ENCODE data around the gene GPATCH3. TPM values are rescaled to one million over a fixed set of nuclear protein-coding genes. Genes with fewer than 3 reads are reported as not detected.
"Not testable (repeated sequence)": the region's sequence is repeated elsewhere in the genome, so short reads cannot be mapped to it uniquely, and the experiment has no call there.

The GPATCH3 gene
- total RNA-seq, 1 experiment from 2014 or later = 11.5 TPM

GRCh38 chr1:26887125-26887524 is 13.1 kb downstream of the GPATCH3 start:
- peak; percentile 16 for DNase-seq
- no peak overlapping the region for H3K4me3 Mint-ChIP-seq (ENCODE audit: low read depth, unreplicated experiment)
- peaks cover 22% of the 10 kb centered on the region for H3K4me1 Mint-ChIP-seq (ENCODE audit: low read depth, unreplicated experiment)
- TF ChIP-seq CTCF (IDR thresholded peaks at IDR 0.05; ENCODE audit: unreplicated experiment) = no peak
- intact Hi-C loops (cut with micrococcal nuclease; ENCODE audit: unreplicated experiment) = no loop called here
- no TSS peak for BruUV-seq (replicated peaks)
- no peaks in the 10 kb centered on the region for H3K9me3 Mint-ChIP-seq (ENCODE audit: low read depth, unreplicated experiment)
- H3K27me3 Mint-ChIP-seq (ENCODE audit: unreplicated experiment) = no peaks in the 10 kb centered on the region
- H3K27ac Mint-ChIP-seq (ENCODE audit: unreplicated experiment) = no peak overlapping the region
- H3K36me3 Mint-ChIP-seq (ENCODE audit: insufficient read depth, unreplicated experiment) = peaks cover 67% of the 10 kb centered on the region
- CTCF ChIA-PET = interaction anchor here (0.7 to 1.6 kb wide), 3 partner anchors 13 to 417 kb away, joined by 3 to 5 read pairs (median 3); partner anchors contain the start of gene GPATCH3

DNA sequence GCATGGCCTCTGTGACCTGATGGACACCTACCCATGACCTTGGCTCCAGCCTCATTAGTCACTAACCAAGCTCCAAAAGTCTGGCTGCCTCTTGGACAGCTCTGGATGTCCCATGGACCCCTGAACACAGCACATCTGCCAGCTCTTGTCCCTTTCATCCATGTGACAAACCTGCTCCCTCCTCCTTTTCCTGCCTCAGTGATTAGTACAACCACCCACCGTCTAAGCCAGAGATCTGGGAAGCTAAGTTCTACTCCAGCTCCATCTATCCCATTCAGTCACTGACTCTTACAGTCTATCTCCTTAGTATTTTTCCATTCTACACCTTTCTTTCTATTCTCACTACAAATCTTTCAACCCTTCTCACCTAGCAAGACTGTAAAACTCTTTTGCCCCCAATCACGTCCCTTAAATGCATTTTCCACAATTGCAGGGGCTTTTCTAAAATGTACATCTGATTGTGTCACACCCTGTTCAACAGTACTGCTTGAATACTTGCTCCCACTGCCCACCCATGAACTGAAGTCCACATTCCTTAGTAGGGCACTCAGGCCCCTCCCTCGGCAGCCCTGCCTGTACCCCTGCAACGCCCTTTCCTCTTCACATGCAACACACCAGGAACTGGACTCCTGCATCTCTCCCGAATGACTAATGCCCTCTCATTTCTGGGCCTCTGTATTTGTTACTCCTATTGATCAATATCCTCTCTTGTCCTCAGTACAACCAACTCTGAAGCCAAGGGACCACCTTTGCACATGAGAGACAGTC is 17.4 kb downstream of the GPATCH3 start:
- Mint-ChIP-seq H3K27me3 (ENCODE audit: unreplicated experiment) (no peaks in the 10 kb centered on the region), H3K4me1 (ENCODE audit: low read depth, unreplicated experiment) (peaks cover 10% of the 10 kb centered on the region), H3K9me3 (ENCODE audit: low read depth, unreplicated experiment) (no peaks in the 10 kb centered on the region), H3K4me3 (ENCODE audit: low read depth, unreplicated experiment) (no peak overlapping the region), H3K36me3 (ENCODE audit: insufficient read depth, unreplicated experiment) (peaks cover 58% of the 10 kb centered on the region), H3K27ac (ENCODE audit: unreplicated experiment) (no peak overlapping the region)
- DNase-seq = no peak
- CTCF ChIA-PET = no interaction called here
- BruUV-seq (replicated peaks) = no TSS peak
- intact Hi-C loops (cut with micrococcal nuclease; ENCODE audit: unreplicated experiment) = no loop called here
- TF ChIP-seq CTCF (IDR thresholded peaks at IDR 0.05; ENCODE audit: unreplicated experiment) = no peak

- not testable (repeated sequence) for BruUV-seq (replicated peaks)
Observed at GRCh38 chr1:26881611-26882010, 18.7 kb downstream of the GPATCH3 start.

DNA sequence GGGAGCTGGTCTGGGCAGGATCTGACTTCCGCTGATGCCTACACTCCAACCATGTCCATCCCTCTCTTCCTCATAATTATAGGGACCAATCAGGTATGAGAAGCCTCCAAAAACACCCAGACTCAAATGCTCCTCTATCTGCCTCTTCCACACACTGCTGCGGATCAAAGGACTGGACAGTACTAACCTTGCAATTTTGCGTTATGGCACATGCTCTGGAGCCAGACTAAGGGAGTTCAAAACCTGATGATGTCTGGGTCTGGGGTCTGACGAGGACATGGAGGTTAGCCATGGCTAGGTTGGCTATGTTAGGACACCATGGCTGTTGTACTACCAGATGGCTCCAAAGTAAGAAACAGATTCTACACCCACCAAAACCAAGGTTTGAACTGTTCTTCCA is 20.5 kb downstream of the GPATCH3 start:
- TF ChIP-seq CTCF (IDR thresholded peaks at IDR 0.05; ENCODE audit: unreplicated experiment) = no peak
- Mint-ChIP-seq H3K9me3 (ENCODE audit: low read depth, unreplicated experiment) (no peaks in the 10 kb centered on the region), H3K27ac (ENCODE audit: unreplicated experiment) (no peak overlapping the region), H3K4me3 (ENCODE audit: low read depth, unreplicated experiment) (no peak overlapping the region), H3K27me3 (ENCODE audit: unreplicated experiment) (no peaks in the 10 kb centered on the region), H3K36me3 (ENCODE audit: insufficient read depth, unreplicated experiment) (peaks cover 36% of the 10 kb centered on the region), H3K4me1 (ENCODE audit: low read depth, unreplicated experiment) (peaks cover 10% of the 10 kb centered on the region)
- no peak for DNase-seq
- no TSS peak for BruUV-seq (replicated peaks)
- intact Hi-C loops (cut with micrococcal nuclease; ENCODE audit: unreplicated experiment) = loop anchor here (2.0 kb wide), 1 partner anchor 69 kb away; no protein-coding TSS in a partner anchor
- CTCF ChIA-PET = no interaction called here

More at GRCh38 chr1:26881611-26882010, 18.7 kb downstream of the GPATCH3 start:
- H3K27me3 Mint-ChIP-seq (ENCODE audit: unreplicated experiment); H3K27ac Mint-ChIP-seq (ENCODE audit: unreplicated experiment); DNase-seq; H3K4me1 Mint-ChIP-seq (ENCODE audit: low read depth, unreplicated experiment); H3K4me3 Mint-ChIP-seq (ENCODE audit: low read depth, unreplicated experiment); intact Hi-C loops (cut with micrococcal nuclease; ENCODE audit: unreplicated experiment); H3K9me3 Mint-ChIP-seq (ENCODE audit: low read depth, unreplicated experiment): not testable (repeated sequence)
- CTCF ChIA-PET = interaction anchor here (0.6 kb wide), 1 partner anchor 725 kb away, joined by 4 read pairs; no protein-coding TSS in a partner anchor
- H3K36me3 Mint-ChIP-seq (ENCODE audit: insufficient read depth, unreplicated experiment) = peaks cover 48% of the 10 kb centered on the region

GRCh38 chr1:26877326-26877725 is 22.9 kb downstream of the GPATCH3 start:
- no peak for DNase-seq
- H3K27ac Mint-ChIP-seq (ENCODE audit: unreplicated experiment) = no peak overlapping the region
- peaks cover 13% of the 10 kb centered on the region for H3K36me3 Mint-ChIP-seq (ENCODE audit: insufficient read depth, unreplicated experiment)
- TF ChIP-seq CTCF (IDR thresholded peaks at IDR 0.05; ENCODE audit: unreplicated experiment) = no peak
- no peaks in the 10 kb centered on the region for H3K4me1 Mint-ChIP-seq (ENCODE audit: low read depth, unreplicated experiment)
- CTCF ChIA-PET = no interaction called here
- no peaks in the 10 kb centered on the region for H3K27me3 Mint-ChIP-seq (ENCODE audit: unreplicated experiment)
- BruUV-seq (replicated peaks) = no TSS peak
- no peak overlapping the region for H3K4me3 Mint-ChIP-seq (ENCODE audit: low read depth, unreplicated experiment)
- intact Hi-C loops (cut with micrococcal nuclease; ENCODE audit: unreplicated experiment) = no loop called here
- H3K9me3 Mint-ChIP-seq (ENCODE audit: low read depth, unreplicated experiment) = no peaks in the 10 kb centered on the region

All from Calu3 (cell line).